GM12892 (cell line): ENCODE results near the gene ZFYVE27. TPM values are rescaled to one million over a fixed set of nuclear protein-coding genes. Genes with fewer than 3 reads are reported as not detected.
A peak's percentile ranks its signal among the peaks of the same experiment; 100 is the strongest.
"Not testable (repeated sequence)": the region's sequence is repeated elsewhere in the genome, so short reads cannot be mapped to it uniquely, and the experiment has no call there.

Experiments
- DNase-seq: peaks from one replicate; pipeline ENCODE4 v3.0.0; 2011; ENCODE audit not compliant: insufficient read length
- FAIRE-seq: peaks from 2 replicates; lab custom pipeline; 2011; peaks lifted over from hg19 to GRCh38; lab: Jason Lieb, UNC
- POLR2A ChIP-seq: IDR thresholded peaks from 2 replicates; pipeline ENCODE4 v1.6.1; 2011; ENCODE audit warnings: low read depth, low read length, control low read depth
- POLR2AphosphoS5 ChIP-seq: IDR thresholded peaks from 2 replicates; pipeline ENCODE4 v1.6.1; 2011; ENCODE audit warnings: low read depth, low read length, control low read depth
- TAF1 ChIP-seq: IDR thresholded peaks from 2 replicates; pipeline ENCODE4 v1.6.1; 2011; ENCODE audit warnings: low read depth, mild to moderate bottlenecking, control low read depth, low read length, borderline replicate concordance
- polyA plus RNA-seq: library from polyadenylated mRNA; unstranded; fragments of >200 nt; gene quantifications from one replicate; pipeline ENCODE4 v1.2.1, GENCODE V29; 2012; ENCODE audit warnings: missing spikeins, inconsistent platforms; ENCODE audit not compliant: missing spikeins

Gene ZFYVE27, protein sequence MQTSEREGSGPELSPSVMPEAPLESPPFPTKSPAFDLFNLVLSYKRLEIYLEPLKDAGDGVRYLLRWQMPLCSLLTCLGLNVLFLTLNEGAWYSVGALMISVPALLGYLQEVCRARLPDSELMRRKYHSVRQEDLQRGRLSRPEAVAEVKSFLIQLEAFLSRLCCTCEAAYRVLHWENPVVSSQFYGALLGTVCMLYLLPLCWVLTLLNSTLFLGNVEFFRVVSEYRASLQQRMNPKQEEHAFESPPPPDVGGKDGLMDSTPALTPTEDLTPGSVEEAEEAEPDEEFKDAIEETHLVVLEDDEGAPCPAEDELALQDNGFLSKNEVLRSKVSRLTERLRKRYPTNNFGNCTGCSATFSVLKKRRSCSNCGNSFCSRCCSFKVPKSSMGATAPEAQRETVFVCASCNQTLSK
- polyA plus RNA-seq = 17.2 TPM

GRCh38 chr10:97736902-97737769, at the start of gene ZFYVE27:
TSS of gene ZFYVE27 (plus strand) at chr10:97737128. CDS start at chr10:97738478, 1,350 bp downstream.
- FAIRE-seq = peak; percentile 99
- TF ChIP-seq POLR2A (peak; percentile 94), TAF1 (peak; percentile 67; the same call in 1 of the 2 replicates), POLR2AphosphoS5 (peak; percentile 78)
- peak; percentile 95 for DNase-seq

GRCh38 chr10:97687785-97688781, 48.8 kb upstream of the ZFYVE27 start:
- no peak for DNase-seq
- FAIRE-seq = no peak
- no peak for TF ChIP-seq POLR2A
- TF ChIP-seq POLR2AphosphoS5 = no peak
- TF ChIP-seq TAF1 = no peak

GRCh38 chr10:97689559-97690020, 47.3 kb upstream of the ZFYVE27 start:
- FAIRE-seq (no peak), DNase-seq (no peak)
- no peak for TF ChIP-seq POLR2A
- TF ChIP-seq POLR2AphosphoS5 = no peak
- TF ChIP-seq TAF1 = no peak

- TF ChIP-seq POLR2AphosphoS5 = no peak
- no peak for TF ChIP-seq TAF1
- TF ChIP-seq POLR2A = no peak
- FAIRE-seq = no peak
- DNase-seq = no peak
Measured at GRCh38 chr10:97690133-97690532, 46.8 kb upstream of the ZFYVE27 start.

DNA sequence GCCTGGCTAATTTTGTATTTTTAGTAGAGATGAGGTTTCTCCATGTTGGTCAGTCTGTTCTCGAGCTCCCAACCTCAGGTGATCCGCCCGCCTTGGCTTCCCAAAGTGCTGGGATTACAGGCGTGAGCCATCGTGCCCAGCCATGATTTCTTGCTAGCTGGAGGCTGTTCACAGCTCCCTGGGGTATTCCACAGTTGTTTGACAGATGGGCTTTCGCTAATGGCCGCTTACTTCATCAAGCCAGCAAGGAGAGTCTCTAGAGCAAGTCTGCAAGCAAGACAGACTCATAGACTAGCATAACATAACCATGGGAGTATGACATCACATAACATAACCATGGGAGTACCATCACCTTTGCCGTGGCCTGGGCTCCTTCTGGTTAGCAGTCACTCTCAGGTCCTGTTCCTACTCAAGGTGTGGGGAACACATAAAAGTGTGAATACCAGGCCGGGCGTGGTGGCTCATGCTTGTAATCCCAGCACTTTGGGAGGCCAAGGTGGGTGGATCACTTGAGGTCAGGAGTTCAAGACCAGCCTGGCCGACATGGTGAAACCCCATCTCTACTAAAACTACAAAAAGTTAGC, 38.8 kb upstream of the ZFYVE27 start:
- peak; percentile 71 for FAIRE-seq
- not testable (repeated sequence) for DNase-seq

DNA sequence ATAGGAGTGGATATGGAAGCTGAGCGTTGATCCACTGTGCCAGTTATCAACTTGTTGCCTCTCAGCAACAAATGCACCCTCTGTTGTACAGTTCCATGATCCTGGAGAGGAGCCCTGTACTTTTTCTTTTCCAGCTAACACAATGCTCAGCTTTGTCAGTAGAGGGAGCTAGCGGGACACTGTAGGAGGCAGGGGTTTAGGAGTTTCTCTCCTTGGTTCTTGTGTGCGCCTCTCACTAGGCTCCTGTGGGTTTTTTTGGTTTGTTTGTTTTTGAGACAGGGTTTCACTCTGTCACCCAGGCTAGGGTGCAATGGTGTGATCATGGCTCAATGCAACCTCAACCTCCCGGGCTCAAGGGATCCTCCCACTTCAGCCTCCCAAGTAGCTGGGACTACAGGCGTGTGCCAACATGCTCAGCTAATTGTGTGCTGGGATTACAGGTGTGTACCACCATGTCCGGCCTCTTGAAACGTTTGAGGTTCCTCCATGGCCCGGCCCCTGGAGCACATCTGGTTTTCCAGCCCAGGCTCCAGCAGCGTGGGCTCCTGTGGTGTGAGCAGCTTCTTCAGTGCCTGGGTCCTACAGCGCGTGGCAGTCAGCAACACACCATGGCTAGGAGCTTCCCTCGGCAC, 35.4 kb upstream of the ZFYVE27 start:
- no peak for TF ChIP-seq POLR2A
- TF ChIP-seq TAF1 = no peak
- peak; percentile 79 for FAIRE-seq
- DNase-seq = peak; percentile 53

DNA sequence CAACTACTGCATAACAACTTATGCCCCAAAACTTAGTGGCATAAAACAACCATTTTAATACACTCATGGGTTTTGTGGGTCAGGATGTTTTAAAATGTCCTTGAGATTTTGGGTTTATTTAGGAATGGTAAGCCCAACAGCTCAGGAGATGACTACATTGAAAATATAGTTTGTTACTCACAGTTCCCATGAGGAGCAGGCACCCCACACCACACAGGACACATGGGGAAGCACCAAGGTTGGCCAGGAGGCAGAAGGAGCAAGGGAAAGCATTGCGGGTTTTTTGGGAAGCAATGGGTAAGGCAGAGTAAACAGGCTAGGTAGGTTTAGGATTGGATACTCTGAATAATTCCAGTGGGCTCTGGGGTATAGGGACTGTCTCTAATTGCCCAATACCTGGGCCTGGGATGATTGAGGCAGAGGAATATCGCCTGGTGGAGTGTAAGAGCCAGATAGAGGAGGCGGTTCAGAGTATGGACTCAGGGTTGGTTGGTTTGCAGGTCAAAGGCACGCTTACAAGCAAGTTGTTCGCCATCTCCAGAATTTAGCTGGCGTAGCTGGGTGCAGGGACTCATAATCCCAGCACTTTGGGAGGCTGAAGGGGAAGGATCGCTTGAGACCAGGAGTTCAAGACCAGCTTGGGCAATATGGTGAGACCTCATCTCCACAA, 33.4 kb upstream of the ZFYVE27 start:
- no peak for TF ChIP-seq TAF1
- TF ChIP-seq POLR2A = no peak
- no peak for TF ChIP-seq POLR2AphosphoS5
- no peak for FAIRE-seq
- no peak for DNase-seq

- TF ChIP-seq TAF1 = no peak
- TF ChIP-seq POLR2A = no peak
- TF ChIP-seq POLR2AphosphoS5 = no peak
- no peak for DNase-seq
- FAIRE-seq = no peak
Measured at GRCh38 chr10:97704341-97704740, 32.6 kb upstream of the ZFYVE27 start.

DNA sequence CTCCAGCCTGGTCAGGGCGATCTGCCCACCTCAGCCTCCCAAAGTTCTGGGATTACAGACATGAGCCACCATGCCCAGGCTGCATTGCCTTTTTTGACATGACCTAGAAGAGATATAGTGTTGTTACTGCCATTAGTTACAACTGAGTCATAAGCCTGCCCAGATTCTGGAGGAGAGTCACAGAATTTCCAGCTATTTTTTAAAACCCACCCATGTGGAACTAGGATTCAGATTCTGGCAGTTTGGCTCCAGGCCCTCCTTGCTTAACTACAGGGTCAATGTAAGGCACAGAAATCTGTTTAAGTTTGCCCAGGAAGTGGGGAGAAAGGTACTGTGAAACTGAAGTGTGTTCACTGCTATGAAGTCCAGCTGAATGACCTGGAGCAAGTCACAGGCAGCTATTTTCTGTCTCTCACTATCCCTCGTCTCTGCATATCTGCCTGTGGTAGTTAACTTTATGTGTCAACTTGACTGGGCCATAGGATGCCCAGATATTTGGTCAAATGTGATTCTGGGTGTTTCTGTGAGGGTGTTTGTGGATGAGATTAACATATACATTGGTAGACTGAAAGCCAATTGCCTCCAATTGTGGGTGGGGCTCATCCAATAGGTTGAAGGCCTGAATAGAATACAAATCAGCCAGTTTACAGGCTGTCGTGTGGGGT, 31.8 kb upstream of the ZFYVE27 start:
- DNase-seq (no peak), FAIRE-seq (no peak)
- no peak for TF ChIP-seq POLR2A
- TF ChIP-seq POLR2AphosphoS5 = no peak
- TF ChIP-seq TAF1 = no peak
